Panc1 (cell line): ENCODE results near the gene SFT2D2. TPM values are rescaled to one million over a fixed set of nuclear protein-coding genes. Genes with fewer than 3 reads are reported as not detected.

Experiments used
- ATAC-seq: fragments of 200-7000 bp; cut with Tn5 transposase; 2 replicates; pipeline ENCODE4 v1.9.1; 2020; ENCODE audit warnings: mild to moderate bottlenecking, moderate library complexity
- BruUV-seq: library from RNA; stranded (reverse); fragments of 400-500 nt; replicated peaks from 2 replicates; lab custom pipeline; 2021; lab: Mats Ljungman, UMichigan
- CTCF ChIA-PET: fragments of 300-600 bp; sonication (Branson Sonifier 250); formaldehyde crosslinking; loops from one replicate; lab custom pipeline; 2022; ENCODE audit warnings: antibody characterized with exemption; lab: Charles Lee
- POLR2A ChIA-PET: fragments of 300-600 bp; sonication (Branson Sonifier 250); formaldehyde crosslinking; loops from one replicate; lab custom pipeline; 2022; ENCODE audit warnings: antibody characterized with exemption; lab: Charles Lee
- DNase-seq: peaks from one replicate; pipeline ENCODE4 v3.0.0-alpha.2; 2010; ENCODE audit warnings: low read depth, low spot score
- H3K27ac ChIP-seq: 2 replicates; pipeline ENCODE4 v1.5.1; 2011; ENCODE audit warnings: mild to moderate bottlenecking, low read length, inconsistent platforms
- H3K27me3 ChIP-seq: fragments of 200-500 bp; sonication (Bioruptor generic); 2 replicates; pipeline ENCODE4 v1.6.0; 2014; ENCODE audit warnings: low read length, inconsistent platforms; ENCODE audit not compliant: control insufficient read depth, insufficient read depth
- H3K36me3 ChIP-seq: fragments of 200-500 bp; sonication (Bioruptor generic); 2 replicates; pipeline ENCODE4 v1.5.1; 2014; ENCODE audit warnings: inconsistent platforms, mild to moderate bottlenecking, low read length, moderate library complexity; ENCODE audit not compliant: control insufficient read depth, insufficient read depth
- H3K4me1 ChIP-seq: 2 replicates; pipeline ENCODE4 v1.5.1; 2011; ENCODE audit warnings: inconsistent platforms, mild to moderate bottlenecking, low read length, moderate library complexity; ENCODE audit not compliant: control insufficient read depth, insufficient read depth
- H3K4me3 ChIP-seq, 2 experiments: 2 replicates each; pipeline ENCODE4 v1.5.1; 2011 to 2012; ENCODE audit warnings: low read depth in 2 of 2, low read length in 2 of 2, mild to moderate bottlenecking in 2 of 2, inconsistent platforms in 1 of 2, moderate library complexity in 1 of 2
- H3K9me3 ChIP-seq: fragments of 200-500 bp; sonication (Bioruptor generic); 2 replicates; pipeline ENCODE4 v1.5.1; 2014; ENCODE audit warnings: low read depth, mild to moderate bottlenecking, inconsistent platforms, low read length, moderate library complexity; ENCODE audit not compliant: control insufficient read depth, insufficient read depth
- POLR2AphosphoS5 ChIP-seq: IDR thresholded peaks from 2 replicates; pipeline ENCODE4 v1.6.1; 2012; ENCODE audit warnings: mild to moderate bottlenecking, low read depth, low read length, moderate library complexity
- REST ChIP-seq, 2 experiments: IDR thresholded peaks; 2 replicates each; pipeline ENCODE4 v1.6.1; 2011 to 2012; ENCODE audit warnings: low read depth in 2 of 2, control low read depth in 1 of 2, low read length in 1 of 2, mild to moderate bottlenecking in 1 of 2, moderate library complexity in 1 of 2; ENCODE audit not compliant: insufficient read depth in 1 of 2
- SIN3A ChIP-seq: IDR thresholded peaks from 2 replicates; pipeline ENCODE4 v1.6.1; 2012; ENCODE audit warnings: low read depth, mild to moderate bottlenecking, low read length, moderate library complexity, borderline replicate concordance; ENCODE audit not compliant: insufficient read depth
- TCF7L2 ChIP-seq: IDR thresholded peaks from 2 replicates; pipeline ENCODE4 v1.6.1; 2011; ENCODE audit warnings: mild to moderate bottlenecking, low read depth, low read length, inconsistent platforms
- in situ Hi-C: cut with HindIII; loops from 2 replicates; pipeline ENCODE4 v1.10.0; 2016; ENCODE audit warnings: low sequenced_read_pairs, low pct_unique_long_range_greater_than_20kb
- intact Hi-C: fragments of 100-400 bp; cut with micrococcal nuclease; formaldehyde crosslinking; loops from one replicate; pipeline ENCODE4 v1.10.0; 2022; ENCODE audit not compliant: unreplicated experiment
- total RNA-seq: library from RNA; stranded (reverse); gene quantifications from one replicate; pipeline ENCODE4 v1.2.1, GENCODE V29; 2021; ENCODE audit not compliant: unreplicated experiment
- TF ChIP-seq, protein P1 (sequence below): fragments of 450-650 bp; IDR thresholded peaks from 2 replicates; pipeline ENCODE4 v1.5.1; 2017; ENCODE audit warnings: mild to moderate bottlenecking

Gene SFT2D2
- total RNA-seq, 1 experiment from 2014 or later: 68.1 TPM

- ChIA-PET POLR2A (no interaction called here), CTCF (no interaction called here)
- Histone ChIP-seq H3K9me3 (peaks cover 4% of the 10 kb centered on the region; the same call in 1 of the 2 replicates), H3K27me3 (no peaks in the 10 kb centered on the region), H3K4me1 (0 out of 2 replicates have a peak, but pooled peaks cover 6% of the 10 kb centered on the region), H3K27ac (no peak overlapping the region), H3K36me3 (no peaks in the 10 kb centered on the region), H3K4me3 (no peak overlapping the region)
- ATAC-seq (no peak), DNase-seq (no peak)
- BruUV-seq: no TSS peak
- TF ChIP-seq, protein P1, sequence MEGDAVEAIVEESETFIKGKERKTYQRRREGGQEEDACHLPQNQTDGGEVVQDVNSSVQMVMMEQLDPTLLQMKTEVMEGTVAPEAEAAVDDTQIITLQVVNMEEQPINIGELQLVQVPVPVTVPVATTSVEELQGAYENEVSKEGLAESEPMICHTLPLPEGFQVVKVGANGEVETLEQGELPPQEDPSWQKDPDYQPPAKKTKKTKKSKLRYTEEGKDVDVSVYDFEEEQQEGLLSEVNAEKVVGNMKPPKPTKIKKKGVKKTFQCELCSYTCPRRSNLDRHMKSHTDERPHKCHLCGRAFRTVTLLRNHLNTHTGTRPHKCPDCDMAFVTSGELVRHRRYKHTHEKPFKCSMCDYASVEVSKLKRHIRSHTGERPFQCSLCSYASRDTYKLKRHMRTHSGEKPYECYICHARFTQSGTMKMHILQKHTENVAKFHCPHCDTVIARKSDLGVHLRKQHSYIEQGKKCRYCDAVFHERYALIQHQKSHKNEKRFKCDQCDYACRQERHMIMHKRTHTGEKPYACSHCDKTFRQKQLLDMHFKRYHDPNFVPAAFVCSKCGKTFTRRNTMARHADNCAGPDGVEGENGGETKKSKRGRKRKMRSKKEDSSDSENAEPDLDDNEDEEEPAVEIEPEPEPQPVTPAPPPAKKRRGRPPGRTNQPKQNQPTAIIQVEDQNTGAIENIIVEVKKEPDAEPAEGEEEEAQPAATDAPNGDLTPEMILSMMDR: no peak
- TF ChIP-seq POLR2AphosphoS5 (no peak), REST (IDR thresholded peaks at IDR 0.05; ENCODE audit: insufficient read depth in 1 of 2, low read depth in 2 of 2, low read length in 1 of 2) (no peak), SIN3A (no peak), TCF7L2 (no peak)
- in situ Hi-C loops: no loop called here
- intact Hi-C loops: no loop called here
Observed at GRCh38 chr1:168220470-168220871, 5.3 kb upstream of the SFT2D2 start.

- H3K4me1 ChIP-seq: 0 out of 2 replicates have a peak, but pooled peaks cover 6% of the 10 kb centered on the region
- DNase-seq (no peak), ATAC-seq (no peak)
- TF ChIP-seq, protein P1: no peak
- TF ChIP-seq POLR2AphosphoS5: no peak
- TF ChIP-seq TCF7L2: no peak
- no peak for TF ChIP-seq SIN3A
- TF ChIP-seq REST (IDR thresholded peaks at IDR 0.05; ENCODE audit: insufficient read depth in 1 of 2, low read depth in 2 of 2, low read length in 1 of 2): no peak
- no peak overlapping the region for H3K4me3 ChIP-seq
- H3K27ac ChIP-seq: no peak overlapping the region
- ChIA-PET POLR2A (no interaction called here), CTCF (no interaction called here)
- intact Hi-C loops: no loop called here
- BruUV-seq: no TSS peak
- peaks cover under 1% of the 10 kb centered on the region; the same call in 1 of the 2 replicates for H3K36me3 ChIP-seq
- H3K9me3 ChIP-seq: peaks cover 4% of the 10 kb centered on the region; the same call in 1 of the 2 replicates
- H3K27me3 ChIP-seq: no peaks in the 10 kb centered on the region
- in situ Hi-C loops: no loop called here
Observed at GRCh38 chr1:168221275-168221674, 4.5 kb upstream of the SFT2D2 start.
